H1 (cell line): ENCODE results near the gene CTNNA3. TPM values are rescaled to one million over a fixed set of nuclear protein-coding genes. Genes with fewer than 3 reads are reported as not detected.

Source experiments
- CTCF ChIA-PET: fragments of 300-600 bp; sonication (Branson Sonifier 250); formaldehyde crosslinking; loops from one replicate; lab custom pipeline; 2021; ENCODE audit not compliant: partially characterized antibody; lab: Charles Lee
- POLR2A ChIA-PET: fragments of 300-600 bp; sonication (Branson Sonifier 250); formaldehyde crosslinking; loops from one replicate; lab custom pipeline; 2021; ENCODE audit warnings: inconsistent platforms; ENCODE audit not compliant: partially characterized antibody; lab: Charles Lee
- DNase-seq, 2 experiments: peaks; one replicate each; pipeline versions ENCODE4 v3.0.0 to v3.0.0-alpha.2; 2010 to 2022; ENCODE audit warnings: low spot score in 2 of 2, low read depth in 1 of 2, mixed read lengths in 1 of 2
- FAIRE-seq: peaks from 2 replicates; lab custom pipeline; 2011; peaks lifted over from hg19 to GRCh38; lab: Jason Lieb, UNC
- H2AFZ ChIP-seq: 2 replicates; pipeline ENCODE4 v1.8.1; 2012; ENCODE audit warnings: low read length, inconsistent platforms
- H2AK5ac ChIP-seq: 2 replicates; pipeline ENCODE4 v1.6.1; 2013; ENCODE audit warnings: low read depth, low read length
- H2BK120ac ChIP-seq: replicated peaks from 2 replicates; pipeline ENCODE3; 2013; ENCODE audit warnings: low read depth, low read length, inconsistent platforms
- H2BK12ac ChIP-seq: 2 replicates; pipeline ENCODE4 v1.6.1; 2013; ENCODE audit warnings: low read depth, low read length
- H2BK15ac ChIP-seq: 2 replicates; pipeline ENCODE4 v1.6.1; 2013; ENCODE audit warnings: low read length
- H2BK20ac ChIP-seq: 2 replicates; pipeline ENCODE4 v1.6.1; 2013; ENCODE audit warnings: low read length
- H2BK5ac ChIP-seq: 2 replicates; pipeline ENCODE4 v1.6.1; 2013; ENCODE audit warnings: low read depth, low read length
- H3K14ac ChIP-seq: 2 replicates; pipeline ENCODE4 v1.6.1; 2013; ENCODE audit warnings: inconsistent platforms; ENCODE audit not compliant: insufficient read length
- H3K18ac ChIP-seq: 2 replicates; pipeline ENCODE4 v1.6.1; 2013; ENCODE audit warnings: low read length; ENCODE audit errors: extremely low read depth
- H3K23ac ChIP-seq: 2 replicates; pipeline ENCODE4 v1.6.1; 2013; ENCODE audit warnings: inconsistent platforms; ENCODE audit not compliant: insufficient read length
- H3K23me2 ChIP-seq: 2 replicates; pipeline ENCODE4 v1.6.1; 2013; ENCODE audit warnings: low read depth, low read length
- H3K27ac ChIP-seq: 2 replicates; pipeline ENCODE4 v1.6.1; 2011; ENCODE audit warnings: low read depth, low read length, inconsistent platforms
- H3K27me3 ChIP-seq, 4 experiments: replicated peaks in 1 of 4; 1 replicate in 1 of 4; 2 replicates in 3 of 4; pipeline versions ENCODE4 v1.6.1 to v1.8.1; 2011 to 2013; ENCODE audit warnings: low read length in 3 of 4, mild to moderate bottlenecking in 3 of 4, inconsistent platforms in 2 of 4, mixed read lengths in 2 of 4, moderate library complexity in 1 of 4; ENCODE audit not compliant: control insufficient read depth in 3 of 4, insufficient read depth in 3 of 4; ENCODE audit errors: extremely low read depth in 1 of 4
- H3K36me3 ChIP-seq, 4 experiments: 2 replicates each; pipeline versions ENCODE4 v1.6.1 to v1.8.1; 2011 to 2013; ENCODE audit warnings: mild to moderate bottlenecking in 4 of 4, low read length in 3 of 4, moderate library complexity in 2 of 4, control low read depth in 1 of 4, inconsistent platforms in 1 of 4; ENCODE audit not compliant: insufficient read depth in 4 of 4, control insufficient read depth in 2 of 4
- H3K4ac ChIP-seq: replicated peaks from 2 replicates; pipeline ENCODE3; 2013; ENCODE audit warnings: low read length, low read depth, mixed read lengths, inconsistent platforms; ENCODE audit not compliant: insufficient read length
- H3K4me1 ChIP-seq, 4 experiments: replicated peaks in 1 of 4; 1 replicate in 1 of 4; 2 replicates in 3 of 4; pipeline versions ENCODE4 v1.6.1 to v1.8.1; 2011 to 2013; ENCODE audit warnings: low read length in 3 of 4, inconsistent platforms in 2 of 4, mixed read lengths in 1 of 4; ENCODE audit not compliant: insufficient read depth in 4 of 4, control insufficient read depth in 3 of 4
- H3K4me2 ChIP-seq, 2 experiments: 2 replicates each; pipeline versions ENCODE4 v1.6.1 to v1.8.1; 2011 to 2013; ENCODE audit warnings: low read depth in 2 of 2, low read length in 2 of 2, control low read depth in 1 of 2, inconsistent platforms in 1 of 2, mild to moderate bottlenecking in 1 of 2; ENCODE audit not compliant: insufficient read depth in 1 of 2
- H3K4me3 ChIP-seq, 4 experiments: fragments of 200-600, 300-600 bp in 1 of 4; sonication (generic), shearing (Covaris generic), sonication (Bioruptor Twin) in 1 of 4; 2 replicates each; pipeline versions ENCODE4 v1.5.1 to v1.8.1; 2011 to 2016; ENCODE audit warnings: low read length in 4 of 4, low read depth in 3 of 4, control low read depth in 2 of 4, inconsistent platforms in 2 of 4, mild to moderate bottlenecking in 2 of 4, mixed read lengths in 1 of 4, moderate library complexity in 1 of 4; ENCODE audit not compliant: insufficient read depth in 2 of 4; ENCODE audit errors: extremely low read depth in 1 of 4
- H3K56ac ChIP-seq: replicated peaks from 2 replicates; pipeline ENCODE3; 2013; ENCODE audit warnings: low read depth, mild to moderate bottlenecking, mixed read lengths, low read length, inconsistent platforms; ENCODE audit not compliant: insufficient read length
- H3K79me1 ChIP-seq: 2 replicates; pipeline ENCODE4 v1.6.1; 2013; ENCODE audit warnings: low read depth, low read length, control low read depth
- H3K79me2 ChIP-seq, 2 experiments: 2 replicates each; pipeline versions ENCODE4 v1.6.1 to v1.8.1; 2012 to 2013; ENCODE audit warnings: low read length in 2 of 2, mild to moderate bottlenecking in 2 of 2, inconsistent platforms in 1 of 2; ENCODE audit not compliant: insufficient read depth in 2 of 2, control insufficient read depth in 1 of 2
- H3K9ac ChIP-seq, 4 experiments: replicated peaks in 1 of 4; 1 replicate in 1 of 4; 2 replicates in 3 of 4; pipeline versions ENCODE4 v1.6.1 to v1.8.1; 2011 to 2013; ENCODE audit warnings: low read depth in 3 of 4, low read length in 3 of 4, control low read depth in 2 of 4, mild to moderate bottlenecking in 2 of 4, moderate library complexity in 2 of 4, inconsistent platforms in 1 of 4; ENCODE audit errors: extremely low read depth in 1 of 4
- H3K9me3 ChIP-seq, 2 experiments: 2 replicates each; pipeline versions ENCODE4 v1.6.1 to v1.8.1; 2012 to 2013; ENCODE audit warnings: mild to moderate bottlenecking in 2 of 2, moderate library complexity in 2 of 2, control low read depth in 1 of 2, inconsistent platforms in 1 of 2, low read depth in 1 of 2, low read length in 1 of 2, mixed read lengths in 1 of 2; ENCODE audit not compliant: insufficient read depth in 2 of 2
- H4K20me1 ChIP-seq, 2 experiments: replicated peaks in 1 of 2; 2 replicates each; pipeline versions ENCODE3 to v1.8.1; 2011 to 2013; ENCODE audit warnings: inconsistent platforms in 2 of 2, low read length in 2 of 2, mild to moderate bottlenecking in 1 of 2; ENCODE audit not compliant: insufficient read depth in 2 of 2, control insufficient read depth in 1 of 2
- H4K5ac ChIP-seq: 2 replicates; pipeline ENCODE4 v1.6.1; 2013; ENCODE audit warnings: low read length, low read depth, mixed read lengths, inconsistent platforms; ENCODE audit not compliant: insufficient read length
- H4K8ac ChIP-seq: 2 replicates; pipeline ENCODE4 v1.8.0; 2013; ENCODE audit warnings: mild to moderate bottlenecking, moderate library complexity, low read length, inconsistent platforms; ENCODE audit not compliant: insufficient read depth; ENCODE audit errors: extremely low read depth
- H4K91ac ChIP-seq: replicated peaks from 2 replicates; pipeline ENCODE3; 2013; ENCODE audit warnings: low read length, mixed read lengths, inconsistent platforms; ENCODE audit not compliant: insufficient read length
- RNF2 ChIP-seq: fragments of 200-900, 300-1000 bp; sonication (generic); IDR thresholded peaks from 2 replicates; pipeline ENCODE4 v1.7.1; 2016; ENCODE audit warnings: borderline replicate concordance, low read depth, mild to moderate bottlenecking, antibody characterized with exemption, low read length; ENCODE audit not compliant: poor library complexity, severe bottlenecking; ENCODE audit errors: missing control alignments
- WGBS, 2 experiments: shearing (Covaris generic) in 1 of 2; methylation state at CpG; one replicate each; pipeline versions ENCODE4 v1.1.6 to v1.1.7; 2013 to 2015; ENCODE audit warnings: low lambda C conversion rate in 2 of 2, mixed read lengths in 2 of 2, inconsistent platforms in 1 of 2, low coverage in 1 of 2, missing lambda C conversion rate in 1 of 2; ENCODE audit not compliant: insufficient replicate concordance in 2 of 2, insufficient coverage in 1 of 2, insufficient read length in 1 of 2; ENCODE audit errors: extremely low coverage in 1 of 2, missing lambda C conversion rate in 1 of 2; 5-methylcytosine and 5-hydroxymethylcytosine counted together
- polyA plus RNA-seq, 7 experiments: library from polyadenylated mRNA; depleted of rRNA in 3 of 7; stranded (reverse) in 5 of 7; unstranded in 2 of 7; fragments of >200 nt in 5 of 7; fragments of 200-250 nt in 2 of 7; gene quantifications; 1 replicate in 5 of 7; 2 replicates in 1 of 7; 4 replicates in 1 of 7; pipeline versions ENCODE4 v1.2.1 to v1.2.3, GENCODE V29; 2011 to 2013; ENCODE audit warnings: missing spikeins in 2 of 7, mixed read lengths in 2 of 7
- total RNA-seq: library from RNA; stranded (reverse); fragmentation: NEBNext Ultra II Directional; extraction: Animal tissue kit (Norgen Biotek cat#: 25700); gene quantifications from 2 replicates; pipeline ENCODE4 v1.2.1, GENCODE V29; 2021

Gene CTNNA3
- total and polyA plus RNA-seq, 2 of the 8 experiments (the other 6 are each of a cell fraction or from before 2014, with no cell fraction given): 1.3 to 1.5 TPM

- Histone ChIP-seq H3K23ac (no peak overlapping the region), H2AFZ (no peak overlapping the region), H3K4me2 (no peak overlapping the region), H3K14ac (no peak overlapping the region), H4K91ac (no peak overlapping the region), H3K9ac (no peak overlapping the region), H3K4me3 (no peak overlapping the region), H4K5ac (no peak overlapping the region), H2BK20ac (no peak overlapping the region), H3K79me1 (no peaks in the 10 kb centered on the region), H2BK12ac (no peak overlapping the region), H3K23me2 (no peaks in the 10 kb centered on the region), H2BK120ac (no peak overlapping the region), H3K27ac (no peak overlapping the region), H2BK5ac (no peak overlapping the region), H3K4ac (no peak overlapping the region), H4K8ac (no peak overlapping the region), H2AK5ac (no peak overlapping the region), H3K9me3 (peaks cover 10 to 11% of the 10 kb centered on the region in 2 experiments; a peak in 3 of 4 replicates), H4K20me1 (no peaks in the 10 kb centered on the region), H3K4me1 (no peaks in the 10 kb centered on the region), H3K36me3 (no peaks in the 10 kb centered on the region; a peak in 1 of 8 replicates), H3K27me3 (no peaks in the 10 kb centered on the region), H2BK15ac (no peak overlapping the region), H3K56ac (no peak overlapping the region), H3K79me2 (no peaks in the 10 kb centered on the region), H3K18ac (no peak overlapping the region)
- FAIRE-seq (no peak), DNase-seq (no peak)
- POLR2A ChIA-PET: no interaction called here
- no peak for TF ChIP-seq RNF2
- 95% methylated on average over 1 of the region's 1 CpG; no CpG with 5 or more reads in 1 of the 2 experiments for WGBS, 2 experiments
- CTCF ChIA-PET: no interaction called here
These were observed 1255.4 kb downstream of the CTNNA3 start for GRCh38 chr10:66440568-66440967.
